IMR-90 (cell line): Measurements from ENCODE around the gene ARRDC5. TPM values are rescaled to one million over a fixed set of nuclear protein-coding genes. Genes with fewer than 3 reads are reported as not detected.

ENCODE experiments used
- ATAC-seq: fragments of 200-7000 bp; cut with Tn5 transposase; 2 replicates; pipeline ENCODE4 v1.9.1; 2020; ENCODE audit warnings: low read depth, mild to moderate bottlenecking, moderate library complexity
- BruUV-seq: library from RNA; stranded (reverse); fragments of 400-500 nt; replicated peaks from 2 replicates; lab custom pipeline; 2021; lab: Mats Ljungman, UMichigan
- CTCF ChIA-PET: fragments of 300-600 bp; formaldehyde crosslinking; extraction: SDS; loops from one replicate; lab custom pipeline; 2021; ENCODE audit warnings: antibody characterized with exemption; lab: Yijun Ruan, JAX
- POLR2A ChIA-PET: fragments of 300-600 bp; sonication (Branson Sonifier 250); formaldehyde crosslinking; loops from one replicate; lab custom pipeline; 2022; ENCODE audit warnings: antibody characterized with exemption; ENCODE audit not compliant: unreplicated experiment; lab: Charles Lee
- DNase-seq: peaks from one replicate; pipeline ENCODE4 v3.0.0; 2013
- H2AFZ ChIP-seq: replicated peaks from 2 replicates; pipeline ENCODE3; 2013; ENCODE audit warnings: low read length, mild to moderate bottlenecking; ENCODE audit not compliant: poor library complexity
- H2AK5ac ChIP-seq: 2 replicates; pipeline ENCODE4 v1.6.1; 2013; ENCODE audit warnings: low read depth, low read length, inconsistent platforms
- H2AK9ac ChIP-seq: replicated peaks from 2 replicates; pipeline ENCODE3; 2013; ENCODE audit warnings: mild to moderate bottlenecking, low read depth, low read length, moderate library complexity; ENCODE audit not compliant: poor library complexity
- H2BK120ac ChIP-seq: 2 replicates; pipeline ENCODE4 v1.6.1; 2013; ENCODE audit warnings: low read depth, low read length, inconsistent platforms
- H2BK15ac ChIP-seq: 3 replicates; pipeline ENCODE4 v1.6.1; 2013; ENCODE audit warnings: low read depth, low read length, inconsistent platforms
- H2BK20ac ChIP-seq: 2 replicates; pipeline ENCODE4 v1.6.1; 2013; ENCODE audit warnings: low read depth, mild to moderate bottlenecking, inconsistent platforms, low read length, moderate library complexity
- H2BK5ac ChIP-seq: 2 replicates; pipeline ENCODE4 v1.6.1; 2013; ENCODE audit warnings: mild to moderate bottlenecking, low read depth, low read length, inconsistent platforms; ENCODE audit not compliant: poor library complexity, severe bottlenecking
- H3K14ac ChIP-seq: replicated peaks from 2 replicates; pipeline ENCODE4 v1.6.1; 2013; ENCODE audit warnings: low read depth, low read length, inconsistent platforms
- H3K18ac ChIP-seq: 2 replicates; pipeline ENCODE4 v1.6.1; 2013; ENCODE audit warnings: low read depth, low read length, control low read depth
- H3K23ac ChIP-seq: 2 replicates; pipeline ENCODE4 v1.6.1; 2013; ENCODE audit warnings: low read depth, low read length, inconsistent platforms
- H3K27ac ChIP-seq: 2 replicates; pipeline ENCODE4 v1.5.1; 2013; ENCODE audit warnings: mild to moderate bottlenecking, control low read depth, low read length; ENCODE audit not compliant: insufficient read depth
- H3K27me3 ChIP-seq: 2 replicates; pipeline ENCODE4 v1.6.1; 2013; ENCODE audit warnings: low read length; ENCODE audit not compliant: control insufficient read depth, insufficient read depth
- H3K36me3 ChIP-seq: 2 replicates; pipeline ENCODE4 v1.6.1; 2013; ENCODE audit warnings: low read length, mixed read lengths; ENCODE audit not compliant: control insufficient read depth, insufficient read depth
- H3K4ac ChIP-seq: 2 replicates; pipeline ENCODE4 v1.6.1; 2013; ENCODE audit warnings: low read depth, low read length, inconsistent platforms
- H3K4me1 ChIP-seq: 2 replicates; pipeline ENCODE4 v1.6.1; 2013; ENCODE audit warnings: low read length, mixed read lengths; ENCODE audit not compliant: control insufficient read depth, insufficient read depth
- H3K4me2 ChIP-seq: 2 replicates; pipeline ENCODE4 v1.6.1; 2013; ENCODE audit warnings: low read depth, mild to moderate bottlenecking, control low read depth, low read length, moderate library complexity
- H3K4me3 ChIP-seq: 2 replicates; pipeline ENCODE4 v1.5.1; 2013; ENCODE audit warnings: low read depth, mild to moderate bottlenecking, control low read depth, low read length, moderate library complexity; ENCODE audit not compliant: insufficient read depth
- H3K56ac ChIP-seq: 2 replicates; pipeline ENCODE4 v1.6.1; 2013; ENCODE audit warnings: low read length, inconsistent platforms; ENCODE audit not compliant: insufficient read depth; ENCODE audit errors: extremely low read depth
- H3K79me1 ChIP-seq, 2 experiments: 2 replicates each; pipeline ENCODE4 v1.6.1; 2013; ENCODE audit warnings: low read length in 2 of 2, inconsistent platforms in 1 of 2, low read depth in 1 of 2
- H3K9ac ChIP-seq: 2 replicates; pipeline ENCODE4 v1.6.1; 2013; ENCODE audit warnings: low read depth, low read length, control low read depth
- H3K9me1 ChIP-seq: 2 replicates; pipeline ENCODE4 v1.6.1; 2013; ENCODE audit warnings: low read length, inconsistent platforms; ENCODE audit not compliant: insufficient read depth
- H3K9me3 ChIP-seq: 2 replicates; pipeline ENCODE4 v1.6.1; 2013; ENCODE audit warnings: low read length; ENCODE audit not compliant: control insufficient read depth, insufficient read depth
- H4K20me1 ChIP-seq: 2 replicates; pipeline ENCODE4 v1.6.1; 2013; ENCODE audit warnings: low read length, inconsistent platforms; ENCODE audit not compliant: insufficient read depth
- H4K5ac ChIP-seq: 2 replicates; pipeline ENCODE4 v1.6.1; 2013; ENCODE audit warnings: mild to moderate bottlenecking, low read depth, low read length, control low read depth
- H4K8ac ChIP-seq, 2 experiments: 2 replicates each; pipeline ENCODE4 v1.6.1; 2013; ENCODE audit warnings: low read depth in 2 of 2, low read length in 2 of 2, control low read depth in 1 of 2, inconsistent platforms in 1 of 2
- H4K91ac ChIP-seq: 2 replicates; pipeline ENCODE4 v1.6.1; 2013; ENCODE audit warnings: low read depth, low read length, inconsistent platforms; ENCODE audit not compliant: insufficient read depth
- RCOR1 ChIP-seq: IDR thresholded peaks from 2 replicates; pipeline ENCODE4 v1.6.1; 2012; ENCODE audit warnings: mild to moderate bottlenecking, low read length, improper control_type of control experiment; ENCODE audit not compliant: insufficient replicate concordance
- RFX5 ChIP-seq: IDR thresholded peaks from 2 replicates; pipeline ENCODE4 v1.8.0; 2012; ENCODE audit warnings: low read depth, mild to moderate bottlenecking, low read length, moderate library complexity
- SMC3 ChIP-seq: fragments of 150-350 bp; IDR thresholded peaks from 2 replicates; pipeline ENCODE4 v1.6.1; 2016; ENCODE audit warnings: low read depth, mild to moderate bottlenecking, antibody characterized with exemption, low read length, moderate library complexity
- WGBS, 2 experiments: methylation state at CpG; one replicate each; pipeline versions ENCODE4 v1.1.5 to v1.1.7; 2013; ENCODE audit warnings: missing lambda C conversion rate in 2 of 2; ENCODE audit not compliant: insufficient read length in 1 of 2; ENCODE audit errors: extremely low coverage in 2 of 2; 5-methylcytosine and 5-hydroxymethylcytosine counted together
- dilution Hi-C: fragments of 300-500 bp; cut with HindIII; formaldehyde crosslinking; loops from one replicate; pipeline ENCODE4 v1.14.3; 2018; ENCODE audit warnings: low sequenced_read_pairs; ENCODE audit not compliant: unreplicated experiment
- in situ Hi-C: fragments of 300-500 bp; cut with MboI; formaldehyde crosslinking; loops from 3 replicates; pipeline ENCODE4 v1.14.3; 2019; ENCODE audit warnings: low sequenced_read_pairs, inconsistent platforms, mixed read lengths
- intact Hi-C: fragments of 100-400 bp; cut with micrococcal nuclease; formaldehyde crosslinking; loops from 2 replicates; pipeline ENCODE4 v1.10.0; 2022
- polyA plus RNA-seq, 3 experiments: library from polyadenylated mRNA; depleted of rRNA; stranded (reverse); fragments of >200 nt; gene quantifications; 2 replicates each; pipeline ENCODE4 v1.2.3, GENCODE V29; 2012; ENCODE audit warnings: low replicate concordance in 1 of 3
- total RNA-seq: library from RNA; depleted of rRNA; stranded (reverse); fragments of >200 nt; gene quantifications from 2 replicates; pipeline ENCODE4 v1.2.3, GENCODE V29; 2012

ARRDC5 gene
- total and polyA plus RNA-seq, 2 of the 4 experiments (the other 2 are of a cell fraction), result not detected

GRCh38 chr19:4935444-4935843 lies 32.7 kb upstream of the ARRDC5 start:
- no CpG with 5 or more reads among the region's 8 CpGs for WGBS, 2 experiments
- Histone ChIP-seq H2AK5ac (no peak overlapping the region), H2AFZ (no peak overlapping the region), H3K14ac (no peak overlapping the region), H2BK120ac (no peak overlapping the region), H3K9me3 (no peaks in the 10 kb centered on the region), H4K91ac (no peak overlapping the region), H2BK20ac (no peak overlapping the region), H3K4ac (no peak overlapping the region), H3K23ac (no peak overlapping the region), H4K8ac (no peak overlapping the region), H3K4me1 (no peaks in the 10 kb centered on the region), H3K4me2 (no peak overlapping the region), H3K27me3 (no peaks in the 10 kb centered on the region), H4K5ac (no peak overlapping the region), H3K9ac (no peak overlapping the region), H3K27ac (no peak overlapping the region), H2BK15ac (no peak overlapping the region), H2AK9ac (no peak overlapping the region), H3K18ac (no peak overlapping the region), H2BK5ac (no peak overlapping the region), H3K36me3 (peaks cover 24% of the 10 kb centered on the region), H3K56ac (no peak overlapping the region), H4K20me1 (peaks cover 29% of the 10 kb centered on the region), H3K4me3 (no peak overlapping the region), H3K79me1 (peaks cover 14 to 75% of the 10 kb centered on the region in 2 experiments), H3K9me1 (peaks cover 5% of the 10 kb centered on the region; the same call in 1 of the 2 replicates)
- intact Hi-C loops (no loop called here), in situ Hi-C loops (no loop called here), dilution Hi-C loops (no loop called here)
- ATAC-seq (no peak), DNase-seq (no peak)
- TF ChIP-seq RCOR1, result no peak
- TF ChIP-seq RFX5, result no peak
- no peak for TF ChIP-seq SMC3
- ChIA-PET POLR2A (no interaction called here), CTCF (interaction anchor here (0.5 to 0.7 kb wide), 3 partner anchors 17 to 80 kb away, joined by 3 read pairs; no protein-coding TSS in a partner anchor)
- no TSS peak for BruUV-seq
